Fibroblast of lung (primary cell): ENCODE data around the gene CHRD.

Source experiments
- CTCF ChIP-seq, 2 donors: IDR thresholded peaks in 1 of 2; conservative IDR thresholded peaks in 1 of 2; 1 replicate in 1 of 2; 2 replicates in 1 of 2; pipeline ENCODE4 v1.5.1; 2011 to 2012; ENCODE audit warnings: low read length in 2 of 2, control low read depth in 1 of 2, inconsistent platforms in 1 of 2, low read depth in 1 of 2, mild to moderate bottlenecking in 1 of 2
- EZH2 ChIP-seq: IDR thresholded peaks from 2 replicates; pipeline ENCODE4 v1.5.1; 2012; ENCODE audit warnings: low read length, control low read depth, mild to moderate bottlenecking; ENCODE audit errors: missing control alignments

- TF ChIP-seq CTCF (conservative IDR thresholded peaks at IDR 0.05 in 1 of 2, IDR thresholded peaks at IDR 0.05 in 1 of 2; ENCODE audit: low read depth in 1 of 2, low read length in 2 of 2) (no peak), EZH2 (no peak)
Measured at GRCh38 chr3:184419171-184419570, 39.3 kb downstream of the CHRD start.
